Embryonic facial prominence (tissue), 1 donor: ENCODE measurements around the gene ATG2B.
"Not testable (repeated sequence)": the region's sequence is repeated elsewhere in the genome, so short reads cannot be mapped to it uniquely, and the experiment has no call there.

ENCODE experiments used
- DNase-seq: peaks from one replicate; pipeline ENCODE4 v3.0.0-alpha.2; 2016; ENCODE audit errors: extremely low spot score

Gene ATG2B

GRCh38 chr14:96252323-96252998 lies 110.7 kb downstream of the ATG2B start:
- DNase-seq, result no peak

GRCh38 chr14:96251656-96252155 lies 111.4 kb downstream of the ATG2B start:
- DNase-seq, result no peak

GRCh38 chr14:96250485-96250884 lies 112.7 kb downstream of the ATG2B start:
- no peak for DNase-seq

GRCh38 chr14:96249029-96249428 lies 114.1 kb downstream of the ATG2B start:
- no peak for DNase-seq

- no peak for DNase-seq
Measured at GRCh38 chr14:96247031-96247430, 116.1 kb downstream of the ATG2B start.

GRCh38 chr14:96246539-96246847 lies 116.6 kb downstream of the ATG2B start:
- DNase-seq, result no peak

- no peak for DNase-seq
Measured at GRCh38 chr14:96245710-96246538, 117.2 kb downstream of the ATG2B start.

GRCh38 chr14:96245074-96245473 lies 118.1 kb downstream of the ATG2B start:
- not testable (repeated sequence) for DNase-seq

GRCh38 chr14:96243785-96244184 lies 119.4 kb downstream of the ATG2B start:
- DNase-seq, result no peak

- DNase-seq, result no peak
Measured at GRCh38 chr14:96242126-96242525, 121.0 kb downstream of the ATG2B start.

GRCh38 chr14:96240641-96241040 lies 122.5 kb downstream of the ATG2B start:
- DNase-seq, result no peak

GRCh38 chr14:96239711-96240141 lies 123.4 kb downstream of the ATG2B start:
- DNase-seq, result no peak

- no peak for DNase-seq
Measured at GRCh38 chr14:96238676-96239265, 124.4 kb downstream of the ATG2B start.

GRCh38 chr14:96237641-96238040 lies 125.5 kb downstream of the ATG2B start:
- DNase-seq, result no peak

- DNase-seq, result no peak
Measured at GRCh38 chr14:96235426-96235825, 127.7 kb downstream of the ATG2B start.

- DNase-seq, result no peak
Measured at GRCh38 chr14:96233661-96234060, 129.5 kb downstream of the ATG2B start.

- no peak for DNase-seq
Measured at GRCh38 chr14:96232506-96232905, 130.6 kb downstream of the ATG2B start.

GRCh38 chr14:96231526-96232130 lies 131.5 kb downstream of the ATG2B start:
- DNase-seq, result no peak

- no peak for DNase-seq
Measured at GRCh38 chr14:96231056-96231455, 132.1 kb downstream of the ATG2B start.

- DNase-seq, result no peak
Measured at GRCh38 chr14:96229315-96229714, 133.8 kb downstream of the ATG2B start.
